Cardiac muscle cell (in vitro differentiated cells and primary cell): Measurements from ENCODE around the gene SLC27A3. TPM values are rescaled to one million over a fixed set of nuclear protein-coding genes. Genes with fewer than 3 reads are reported as not detected.

Source experiments
- DNase-seq, 2 donors: peaks; one replicate each; pipeline versions ENCODE4 v3.0.0 to v3.0.0-alpha.2; 2010 to 2017; ENCODE audit warnings: low read depth in 1 of 2, low spot score in 1 of 2
- H3K27ac ChIP-seq: fragments of 200-600 bp; sonication (generic); 2 replicates; pipeline ENCODE4 v1.5.1; 2016
- H3K27me3 ChIP-seq: fragments of 200-600 bp; sonication (generic); 2 replicates; pipeline ENCODE4 v1.6.0; 2016; ENCODE audit warnings: control low read depth
- H3K36me3 ChIP-seq: fragments of 200-600 bp; sonication (generic); 2 replicates; pipeline ENCODE4 v1.5.1; 2016; ENCODE audit warnings: control low read depth
- H3K4me1 ChIP-seq: fragments of 200-600 bp; sonication (generic); 2 replicates; pipeline ENCODE4 v1.8.1; 2017; ENCODE audit warnings: low read depth, mild to moderate bottlenecking, mixed run types
- H3K4me3 ChIP-seq: fragments of 200-600 bp; sonication (generic); 2 replicates; pipeline ENCODE4 v1.5.1; 2016; ENCODE audit warnings: mild to moderate bottlenecking
- H3K9me3 ChIP-seq: fragments of 200-600 bp; sonication (generic); 2 replicates; pipeline ENCODE4 v1.5.1; 2017; ENCODE audit warnings: low read depth, mild to moderate bottlenecking, control low read depth
- polyA plus RNA-seq: library from polyadenylated mRNA; unstranded; fragments of >200 nt; fragmentation: Nextera tagmentation; extraction: Ambion mirVana; gene quantifications from 2 replicates; pipeline ENCODE4 v1.2.1, GENCODE V29; 2016
- total RNA-seq: library from RNA; depleted of rRNA; stranded (reverse); fragments of >200 nt; gene quantifications from 2 replicates; pipeline ENCODE4 v1.2.3, GENCODE V29; 2016
- TF ChIP-seq, protein P1 (sequence below): IDR thresholded peaks from 2 replicates; pipeline ENCODE4 v1.5.1; 2012; ENCODE audit warnings: low read depth, mild to moderate bottlenecking, low read length

SLC27A3 gene
- total and polyA plus RNA-seq, 2 experiments from 2014 or later: 27.7 to 30.6 TPM

DNA sequence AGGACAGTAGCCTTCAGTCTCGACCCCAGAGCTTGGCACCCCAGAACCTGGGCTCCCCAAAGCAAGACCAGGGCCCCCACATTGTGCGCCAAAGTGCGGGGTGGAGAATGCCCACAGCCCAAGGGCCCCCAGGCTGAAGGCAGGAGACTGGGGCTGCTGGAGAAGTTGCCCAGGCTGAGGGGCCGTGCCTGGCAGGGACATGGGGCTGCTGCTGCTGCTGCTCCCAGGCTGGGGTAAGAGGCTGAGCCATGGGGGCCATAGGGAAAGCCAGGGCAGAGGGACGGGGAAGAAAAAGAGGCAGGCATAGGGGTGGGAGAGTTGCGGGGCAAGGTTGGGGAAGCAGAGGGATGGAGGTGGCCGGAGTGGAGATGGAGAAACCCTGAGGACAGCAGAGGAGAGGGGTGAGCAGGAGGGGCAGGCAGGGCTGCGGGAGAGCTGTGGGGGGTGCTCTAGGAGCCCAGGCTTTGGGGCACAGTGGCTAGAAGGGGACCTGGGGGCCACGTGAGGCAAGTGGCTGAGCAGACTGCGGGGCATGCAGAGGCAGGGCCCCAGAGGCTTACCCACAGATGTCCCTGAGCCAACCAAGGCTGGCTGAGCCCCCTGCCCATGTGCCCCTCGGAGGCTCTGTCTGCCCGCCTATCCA lies 18.9 kb downstream of the SLC27A3 start:
- H3K4me3 ChIP-seq: no peak overlapping the region
- no peak for DNase-seq
- no peaks in the 10 kb centered on the region for H3K36me3 ChIP-seq
- no peaks in the 10 kb centered on the region for H3K9me3 ChIP-seq
- H3K27me3 ChIP-seq: no peaks in the 10 kb centered on the region
- no peak overlapping the region for H3K27ac ChIP-seq
- H3K4me1 ChIP-seq: peaks cover 5% of the 10 kb centered on the region
- TF ChIP-seq, protein P1, sequence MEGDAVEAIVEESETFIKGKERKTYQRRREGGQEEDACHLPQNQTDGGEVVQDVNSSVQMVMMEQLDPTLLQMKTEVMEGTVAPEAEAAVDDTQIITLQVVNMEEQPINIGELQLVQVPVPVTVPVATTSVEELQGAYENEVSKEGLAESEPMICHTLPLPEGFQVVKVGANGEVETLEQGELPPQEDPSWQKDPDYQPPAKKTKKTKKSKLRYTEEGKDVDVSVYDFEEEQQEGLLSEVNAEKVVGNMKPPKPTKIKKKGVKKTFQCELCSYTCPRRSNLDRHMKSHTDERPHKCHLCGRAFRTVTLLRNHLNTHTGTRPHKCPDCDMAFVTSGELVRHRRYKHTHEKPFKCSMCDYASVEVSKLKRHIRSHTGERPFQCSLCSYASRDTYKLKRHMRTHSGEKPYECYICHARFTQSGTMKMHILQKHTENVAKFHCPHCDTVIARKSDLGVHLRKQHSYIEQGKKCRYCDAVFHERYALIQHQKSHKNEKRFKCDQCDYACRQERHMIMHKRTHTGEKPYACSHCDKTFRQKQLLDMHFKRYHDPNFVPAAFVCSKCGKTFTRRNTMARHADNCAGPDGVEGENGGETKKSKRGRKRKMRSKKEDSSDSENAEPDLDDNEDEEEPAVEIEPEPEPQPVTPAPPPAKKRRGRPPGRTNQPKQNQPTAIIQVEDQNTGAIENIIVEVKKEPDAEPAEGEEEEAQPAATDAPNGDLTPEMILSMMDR: no peak

DNA sequence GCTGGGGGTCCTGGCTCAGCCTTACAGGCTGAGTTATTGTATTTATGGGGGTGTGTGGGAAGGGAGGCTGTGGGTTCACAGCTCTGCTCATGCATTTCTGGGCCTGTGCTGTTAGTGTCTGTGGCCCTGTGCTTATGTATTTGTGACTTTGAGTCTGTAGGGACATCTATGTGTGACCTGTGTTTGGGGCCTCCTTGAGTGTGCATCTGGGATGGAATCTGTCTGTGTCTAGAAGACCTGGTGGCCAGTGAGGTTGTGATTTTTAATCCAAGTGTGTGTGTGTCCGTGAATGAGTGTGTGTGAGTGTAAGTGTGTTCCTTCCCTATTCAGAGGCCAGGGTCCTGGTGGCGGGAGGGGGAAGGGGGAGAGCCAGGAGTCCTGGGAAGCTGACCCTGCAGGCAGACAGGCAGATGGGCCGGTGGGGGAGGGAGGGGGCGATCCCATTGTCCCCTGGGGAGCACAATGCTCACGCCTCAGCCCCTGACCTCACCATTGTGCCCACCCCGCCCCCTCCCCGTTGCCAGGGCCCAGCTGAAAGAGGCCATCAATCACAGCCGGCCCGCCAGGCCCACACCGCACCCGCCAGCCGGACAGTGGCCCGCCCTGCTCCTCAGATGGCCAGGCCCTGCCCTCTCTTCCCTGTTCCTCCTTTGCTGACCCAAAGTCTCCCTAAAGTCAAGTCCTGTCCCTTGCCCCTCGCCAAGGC lies 19.6 kb downstream of the SLC27A3 start:
- Histone ChIP-seq H3K36me3 (no peaks in the 10 kb centered on the region), H3K9me3 (no peaks in the 10 kb centered on the region), H3K4me3 (no peak overlapping the region), H3K27ac (no peak overlapping the region), H3K27me3 (no peaks in the 10 kb centered on the region), H3K4me1 (peaks cover 3% of the 10 kb centered on the region)
- no peak for DNase-seq
- TF ChIP-seq, protein P1: no peak

DNA sequence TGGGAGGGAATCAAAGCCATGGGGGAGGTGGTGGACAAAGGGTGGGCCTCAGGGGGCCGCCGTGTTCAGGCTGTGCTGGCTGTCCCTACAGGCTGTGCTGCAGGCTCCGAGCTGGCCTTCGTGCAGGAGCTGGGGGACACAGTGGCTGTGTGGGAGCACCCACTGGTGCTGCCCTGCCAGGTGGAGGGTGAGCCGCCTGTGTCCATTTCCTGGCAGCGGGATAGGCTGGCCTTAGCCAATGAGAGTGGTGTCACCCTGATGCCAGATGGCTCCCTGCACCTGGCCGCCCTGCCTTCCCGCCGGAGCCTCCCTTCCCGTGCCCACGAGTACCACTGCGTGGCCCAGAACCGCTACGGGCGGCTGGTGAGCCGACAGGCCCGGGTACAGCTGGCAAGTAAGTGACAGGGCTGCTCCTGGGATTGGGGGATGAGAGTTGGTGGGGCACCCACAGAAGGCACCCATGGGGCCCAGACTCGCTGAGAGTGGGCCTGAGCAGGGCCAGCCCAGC lies 20.2 kb downstream of the SLC27A3 start:
- Histone ChIP-seq H3K9me3 (no peaks in the 10 kb centered on the region), H3K27me3 (no peaks in the 10 kb centered on the region), H3K4me3 (no peak overlapping the region), H3K4me1 (no peaks in the 10 kb centered on the region), H3K36me3 (no peaks in the 10 kb centered on the region), H3K27ac (no peak overlapping the region)
- DNase-seq: no peak
- TF ChIP-seq, protein P1: no peak

DNA sequence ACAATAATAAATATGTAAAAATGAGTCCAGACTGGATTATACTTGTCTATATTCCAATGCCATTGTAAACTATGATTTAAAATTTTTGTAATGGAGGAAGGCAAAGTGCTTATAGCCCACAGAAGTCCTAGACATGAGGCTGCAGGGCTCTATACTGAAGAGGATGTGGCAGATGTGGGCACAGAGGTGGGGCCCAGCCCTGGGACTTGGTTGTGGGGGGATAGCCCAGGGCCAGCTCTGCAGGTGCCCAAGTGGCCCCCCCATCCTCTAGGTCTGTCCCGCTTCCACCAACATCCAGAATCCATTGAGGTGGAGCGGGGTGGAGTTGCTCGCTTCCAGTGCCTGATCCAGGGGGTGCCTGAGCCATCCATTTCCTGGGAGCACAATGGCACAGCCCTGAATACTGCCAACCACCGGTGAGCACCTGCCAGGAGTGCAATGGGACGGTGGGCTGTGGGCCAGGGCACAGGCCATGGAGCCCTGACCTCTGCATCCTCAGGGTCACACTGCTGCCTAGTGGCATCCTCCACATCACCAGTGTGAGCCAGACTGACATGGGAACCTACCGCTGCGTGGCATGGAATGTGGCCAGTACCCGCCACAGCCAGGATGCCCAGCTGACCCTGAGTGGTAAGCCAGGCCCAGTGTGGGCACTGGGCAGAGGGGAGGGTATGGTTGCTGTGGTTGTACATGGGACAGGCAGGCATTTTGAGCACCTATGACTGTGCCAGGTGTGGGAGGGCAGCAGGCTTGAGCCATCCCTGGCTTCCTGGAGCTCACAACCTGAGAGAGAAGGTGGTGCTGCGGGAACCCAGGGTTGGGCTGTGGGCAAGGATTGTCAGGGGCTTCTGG lies 21.0 kb downstream of the SLC27A3 start:
- TF ChIP-seq, protein P1: no peak
- no peaks in the 10 kb centered on the region for H3K4me1 ChIP-seq
- DNase-seq: no peak
- H3K36me3 ChIP-seq: no peaks in the 10 kb centered on the region
- H3K9me3 ChIP-seq: no peaks in the 10 kb centered on the region
- H3K27ac ChIP-seq: no peak overlapping the region
- no peak overlapping the region for H3K4me3 ChIP-seq
- no peaks in the 10 kb centered on the region for H3K27me3 ChIP-seq

DNA sequence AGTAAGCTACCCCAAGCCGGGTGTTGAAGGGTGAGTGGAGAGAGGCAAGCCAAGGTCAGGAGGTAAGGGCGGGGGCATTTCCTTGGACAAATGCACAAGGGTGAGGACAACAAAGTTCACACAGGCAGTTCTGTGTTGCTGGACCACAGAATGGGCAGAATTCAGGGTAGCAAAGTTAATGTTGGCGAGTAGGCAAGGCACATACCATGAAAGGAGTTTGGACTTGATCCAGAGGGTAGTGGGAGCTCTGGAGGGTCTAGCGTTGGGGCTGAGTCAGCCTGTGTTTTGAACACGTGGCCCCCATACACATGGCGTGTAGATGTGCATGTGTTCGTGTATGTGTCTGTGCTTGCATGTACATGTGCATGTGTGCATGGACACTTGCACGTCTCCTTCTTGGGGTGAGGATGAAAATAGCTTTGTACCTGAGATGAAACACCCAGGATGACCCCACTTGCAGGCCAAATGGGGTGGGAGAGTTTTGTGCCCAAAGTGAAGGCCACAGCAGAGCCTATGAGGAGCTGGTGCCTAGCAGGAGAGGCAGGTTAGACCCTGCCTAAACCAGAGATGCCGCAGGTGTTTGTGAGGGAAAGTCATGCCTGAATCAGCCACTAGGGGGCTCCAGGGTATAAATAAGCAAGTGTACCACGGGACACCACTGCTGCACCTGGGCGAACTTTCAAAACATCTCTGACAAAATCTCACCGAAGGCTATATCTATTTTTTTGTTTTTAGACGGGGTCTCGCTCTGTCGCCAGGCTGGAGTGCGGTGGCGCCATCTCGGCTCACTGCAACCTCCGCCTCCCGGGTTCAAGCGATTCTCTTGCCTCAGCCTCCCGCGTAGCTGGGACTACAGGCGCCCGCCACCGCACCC lies 21.8 kb downstream of the SLC27A3 start:
- H3K27ac ChIP-seq: no peak overlapping the region
- H3K4me1 ChIP-seq: no peaks in the 10 kb centered on the region
- DNase-seq: peak; percentile 72 to 86
- no peak overlapping the region for H3K4me3 ChIP-seq
- TF ChIP-seq, protein P1: peak; percentile 80
- H3K36me3 ChIP-seq: no peaks in the 10 kb centered on the region
- no peaks in the 10 kb centered on the region for H3K9me3 ChIP-seq
- no peaks in the 10 kb centered on the region for H3K27me3 ChIP-seq
